Pancreas (tissue), 10 donors: Measurements from ENCODE around the gene CCR6. TPM values are rescaled to one million over a fixed set of nuclear protein-coding genes. Genes with fewer than 3 reads are reported as not detected.
"Not testable (repeated sequence)": the region's sequence is repeated elsewhere in the genome, so short reads cannot be mapped to it uniquely, and the experiment has no call there.

Experiments
- ATAC-seq, 4 donors: fragments of 200-7000 bp; cut with Tn5 transposase; one replicate each; pipeline versions ENCODE4 v1.8.0 to v1.9.1; 2020; ENCODE audit warnings: mild to moderate bottlenecking in 4 of 4, moderate library complexity in 4 of 4
- DNase-seq, 6 donors: peaks; one replicate each; pipeline ENCODE4 v3.0.0-alpha.2; 2020
- FAIRE-seq: peaks from 2 replicates; lab custom pipeline; 2012; peaks lifted over from hg19 to GRCh38; lab: Jason Lieb, UNC
- H3K27ac ChIP-seq, 4 donors: fragments of 200-600 bp; sonication (generic); 1 replicate in 3 of 4; 2 replicates in 1 of 4; pipeline versions ENCODE4 v1.5.0 to v1.8.0; 2020
- H3K27me3 ChIP-seq, 4 donors: fragments of 200-600 bp; one replicate each; pipeline ENCODE4 v1.8.0; 2021
- H3K36me3 ChIP-seq, 3 donors: fragments of 200-600 bp; sonication (generic) in 1 of 3; one replicate each; pipeline versions ENCODE4 v1.5.0 to v1.8.0; 2020 to 2021
- H3K4me1 ChIP-seq, 3 donors: fragments of 200-600 bp; one replicate each; pipeline ENCODE4 v1.8.0; 2021
- H3K4me3 ChIP-seq, 4 donors: fragments of 200-600 bp; sonication (generic) in 2 of 4; one replicate each; pipeline versions ENCODE4 v1.5.0 to v1.8.0; 2020 to 2021
- H3K9me3 ChIP-seq, 4 donors: fragments of 200-600 bp; one replicate each; pipeline ENCODE4 v1.8.0; 2021
- WGBS, 2 donors: extraction: QIAGEN DNeasy Blood & Tissue Kit; methylation state at CpG; one replicate each; pipeline ENCODE4 v1.1.7; 2013; 5-methylcytosine and 5-hydroxymethylcytosine counted together
- intact Hi-C, 3 donors: fragments of 100-400 bp; cut with DNase I; formaldehyde crosslinking; loops; one replicate each; pipeline versions ENCODE4 v1.11.1 to v1.14.2; 2022
- polyA plus RNA-seq, 2 donors: library from polyadenylated mRNA; stranded (reverse); fragments of 200-250 nt; gene quantifications; one replicate each; pipeline ENCODE4 v1.2.3, GENCODE V29; 2013
- total RNA-seq, 6 donors: library from RNA; stranded (reverse); fragmentation: NEBNext Ultra II Directional in 4 of 6; extraction: Animal tissue kit (Norgen Biotek cat#: 25700) in 4 of 6; gene quantifications; one replicate each; pipeline versions ENCODE4 v1.2.1 to v1.2.4, GENCODE V29; 2021 to 2023
- TF ChIP-seq, protein P1 (sequence below), 4 donors: fragments of 200-600 bp; sonication (generic) in 3 of 4; IDR thresholded peaks; one replicate each; pipeline versions ENCODE4 v1.5.0 to v1.8.0; 2021; ENCODE audit warnings: antibody characterized with exemption in 4 of 4
- donor health status: healthy with polysubstance abuse.
- donor health status: DM: no; HTN: no; CAD: no; lungs with moderate emphysema.
- donor health status: DM: no; HTN: no; CAD: no.
- donor health status: control.
- donor health status: control.
- donor health status: Bipolar disorder and iron deficiency.
- donor health status: DM: yes; HTN: yes; CAD: no.
- donor health status: DM: no; HTN: no; CAD: no.
- donor health status: DM: no; HTN: no; CAD: no.
- donor health status: DM: yes; HTN: yes; CAD: no.

Gene CCR6
- total and polyA plus RNA-seq, 8 donors = 0.08 to 0.31 (median 0.21) TPM; not detected in 5

DNA sequence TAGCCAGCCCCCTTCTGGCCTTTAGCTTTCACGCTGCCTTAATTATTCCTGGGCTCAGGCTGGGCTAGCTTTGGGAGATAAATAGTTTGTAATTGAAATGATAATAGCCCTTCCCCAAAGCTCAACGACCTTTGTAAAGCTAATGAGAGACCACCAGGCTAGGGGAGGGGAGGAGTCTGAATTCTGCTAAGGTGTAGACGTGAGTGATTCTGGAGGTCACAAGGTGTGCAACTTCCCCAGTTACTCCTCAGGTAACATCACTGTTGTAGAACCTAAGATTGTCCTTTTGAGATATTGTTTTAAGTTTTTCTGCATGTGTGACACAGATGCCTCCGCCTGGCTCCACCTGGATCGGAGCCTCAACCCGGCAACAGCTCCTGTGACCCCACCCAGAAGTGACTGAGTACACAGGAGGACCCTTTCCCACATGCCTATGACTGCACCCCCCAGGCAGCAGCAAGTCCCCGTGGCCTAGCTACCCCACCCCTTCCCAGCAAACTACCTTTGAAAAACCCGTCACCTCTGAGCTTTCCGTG is 40.6 kb downstream of the CCR6 start:
- no peaks in the 10 kb centered on the region for H3K4me1 ChIP-seq
- intact Hi-C loops = no loop called here
- FAIRE-seq = no peak
- no peak for DNase-seq
- TF ChIP-seq, protein P1, sequence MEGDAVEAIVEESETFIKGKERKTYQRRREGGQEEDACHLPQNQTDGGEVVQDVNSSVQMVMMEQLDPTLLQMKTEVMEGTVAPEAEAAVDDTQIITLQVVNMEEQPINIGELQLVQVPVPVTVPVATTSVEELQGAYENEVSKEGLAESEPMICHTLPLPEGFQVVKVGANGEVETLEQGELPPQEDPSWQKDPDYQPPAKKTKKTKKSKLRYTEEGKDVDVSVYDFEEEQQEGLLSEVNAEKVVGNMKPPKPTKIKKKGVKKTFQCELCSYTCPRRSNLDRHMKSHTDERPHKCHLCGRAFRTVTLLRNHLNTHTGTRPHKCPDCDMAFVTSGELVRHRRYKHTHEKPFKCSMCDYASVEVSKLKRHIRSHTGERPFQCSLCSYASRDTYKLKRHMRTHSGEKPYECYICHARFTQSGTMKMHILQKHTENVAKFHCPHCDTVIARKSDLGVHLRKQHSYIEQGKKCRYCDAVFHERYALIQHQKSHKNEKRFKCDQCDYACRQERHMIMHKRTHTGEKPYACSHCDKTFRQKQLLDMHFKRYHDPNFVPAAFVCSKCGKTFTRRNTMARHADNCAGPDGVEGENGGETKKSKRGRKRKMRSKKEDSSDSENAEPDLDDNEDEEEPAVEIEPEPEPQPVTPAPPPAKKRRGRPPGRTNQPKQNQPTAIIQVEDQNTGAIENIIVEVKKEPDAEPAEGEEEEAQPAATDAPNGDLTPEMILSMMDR (IDR thresholded peaks at IDR 0.05) = no peak
- H3K27ac ChIP-seq = no peak overlapping the region
- H3K9me3 ChIP-seq = no peaks in the 10 kb centered on the region
- WGBS, 2 donors = 73 to 74% methylated on average over 9 of the region's 9 CpGs
- no peaks in the 10 kb centered on the region for H3K36me3 ChIP-seq
- ATAC-seq = no peak
- no peaks in the 10 kb centered on the region for H3K27me3 ChIP-seq
- no peak overlapping the region for H3K4me3 ChIP-seq

DNA sequence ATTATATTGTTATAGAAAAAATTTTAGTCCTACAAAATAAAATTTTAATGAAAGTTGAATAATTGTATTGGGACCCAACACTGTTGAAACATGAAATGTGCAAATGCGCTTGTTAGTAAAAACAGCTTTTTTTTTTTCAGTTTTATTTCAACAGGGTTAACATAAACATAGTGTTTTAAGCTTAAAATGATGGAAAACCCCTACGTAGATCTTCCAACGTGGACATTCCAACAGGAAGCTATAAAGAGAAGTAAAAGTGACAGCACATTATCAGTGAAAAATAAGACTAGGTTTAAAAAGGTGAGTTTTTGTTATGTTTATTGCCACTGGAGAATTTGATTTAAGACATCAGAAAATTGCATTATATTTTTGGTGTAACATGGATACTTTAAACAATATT is 41.4 kb downstream of the CCR6 start:
- 65 to 76% methylated on average over 3 of the region's 3 CpGs for WGBS, 2 donors

DNA sequence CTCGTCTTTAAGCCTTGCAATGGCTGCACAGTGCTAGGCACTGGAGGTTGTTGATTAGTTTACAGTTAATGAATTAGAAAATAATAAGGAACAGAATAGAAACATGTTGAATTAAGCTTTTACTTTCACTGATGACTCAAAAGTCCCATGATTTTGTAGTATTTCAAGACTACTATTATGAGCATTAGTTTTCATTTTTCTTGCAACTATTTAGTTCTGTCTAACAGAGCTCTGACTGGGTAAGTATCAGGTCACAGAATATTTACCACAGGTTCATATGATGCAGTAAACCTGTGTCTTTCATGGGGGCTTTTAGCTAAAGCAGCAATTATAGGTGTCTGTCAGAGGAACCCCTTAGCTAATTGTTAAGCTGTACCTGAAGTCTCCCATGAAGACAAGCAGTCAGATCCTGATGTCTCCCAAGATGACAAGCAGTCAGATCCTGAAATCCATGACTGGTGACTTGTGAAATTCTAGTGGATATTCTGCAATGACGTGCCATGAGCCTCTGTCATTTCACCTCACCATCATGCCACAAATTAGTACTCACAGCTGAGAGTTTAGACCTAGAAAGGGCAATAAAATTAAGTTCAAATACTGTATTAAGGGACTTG is 43.1 kb downstream of the CCR6 start:
- no peak for DNase-seq
- no peak overlapping the region for H3K4me3 ChIP-seq
- H3K4me1 ChIP-seq = no peaks in the 10 kb centered on the region
- intact Hi-C loops = no loop called here
- whole genome bisulfite sequencing, 2 donors = 66 to 87% methylated on average over 2 of the region's 2 CpGs
- no peak for ATAC-seq
- FAIRE-seq = no peak
- TF ChIP-seq, protein P1 (IDR thresholded peaks at IDR 0.05) = no peak
- no peaks in the 10 kb centered on the region for H3K9me3 ChIP-seq
- no peaks in the 10 kb centered on the region for H3K36me3 ChIP-seq
- H3K27me3 ChIP-seq = no peaks in the 10 kb centered on the region
- H3K27ac ChIP-seq = no peak overlapping the region

More for the DNA sequence above, 41.4 kb downstream of the CCR6 start:
- no peak for DNase-seq
- TF ChIP-seq, protein P1 (IDR thresholded peaks at IDR 0.05) = no peak
- Histone ChIP-seq H3K4me3 (no peak overlapping the region), H3K27ac (no peak overlapping the region), H3K4me1 (no peaks in the 10 kb centered on the region), H3K36me3 (no peaks in the 10 kb centered on the region), H3K27me3 (no peaks in the 10 kb centered on the region), H3K9me3 (no peaks in the 10 kb centered on the region)
- FAIRE-seq = no peak
- intact Hi-C loops = no loop called here
- no peak for ATAC-seq

DNA sequence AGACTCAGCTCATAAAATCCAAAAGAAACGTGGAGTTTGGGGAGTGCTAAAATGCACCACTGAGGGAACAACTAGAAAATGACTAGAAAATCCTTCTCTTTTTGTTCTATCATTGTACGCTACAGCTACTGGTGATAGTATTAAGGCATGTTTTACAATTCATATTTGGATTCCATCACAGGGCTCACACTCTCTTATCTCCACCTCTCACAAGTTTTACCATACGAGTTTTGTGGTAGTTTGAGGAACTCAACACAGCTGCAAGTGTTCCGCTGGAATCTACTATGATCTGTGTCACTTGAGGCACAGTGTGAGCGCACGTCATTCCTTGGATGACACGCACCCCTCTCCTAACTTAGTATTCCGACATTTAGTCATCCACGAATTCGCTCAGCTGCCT is 44.8 kb downstream of the CCR6 start:
- H3K4me3 ChIP-seq, FAIRE-seq, ATAC-seq, H3K9me3 ChIP-seq, DNase-seq, intact Hi-C loops, H3K36me3 ChIP-seq, H3K27ac ChIP-seq, H3K27me3 ChIP-seq, H3K4me1 ChIP-seq: not testable (repeated sequence)
- WGBS, 2 donors = 84 to 85% methylated on average over 5 to 7 of the region's 10 CpGs

DNA sequence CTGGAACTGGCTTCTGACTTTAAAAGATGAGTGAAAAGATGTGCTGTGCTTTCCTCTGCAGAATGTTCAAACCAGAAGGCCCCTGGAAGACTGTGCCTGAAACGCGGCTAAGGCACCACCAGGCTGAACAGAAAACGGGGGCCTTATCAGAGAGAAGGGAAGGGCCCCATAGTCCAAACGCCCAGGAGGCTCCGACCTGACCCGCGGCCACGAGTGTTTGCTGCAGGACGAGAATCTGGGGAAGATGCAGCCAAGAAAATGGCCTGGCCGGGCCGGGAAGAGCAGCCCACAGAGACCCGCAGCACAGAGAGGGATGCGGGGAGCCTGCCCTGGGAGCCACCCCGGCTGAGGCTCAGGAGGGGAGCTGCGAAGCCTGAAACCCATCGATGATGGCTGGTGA is 45.4 kb downstream of the CCR6 start:
- DNase-seq, H3K27ac ChIP-seq, H3K9me3 ChIP-seq, intact Hi-C loops, H3K4me1 ChIP-seq, H3K27me3 ChIP-seq, H3K4me3 ChIP-seq, ATAC-seq, H3K36me3 ChIP-seq, FAIRE-seq: not testable (repeated sequence)
- 62 to 67% methylated on average over 11 to 13 of the region's 16 CpGs for WGBS, 2 donors

DNA sequence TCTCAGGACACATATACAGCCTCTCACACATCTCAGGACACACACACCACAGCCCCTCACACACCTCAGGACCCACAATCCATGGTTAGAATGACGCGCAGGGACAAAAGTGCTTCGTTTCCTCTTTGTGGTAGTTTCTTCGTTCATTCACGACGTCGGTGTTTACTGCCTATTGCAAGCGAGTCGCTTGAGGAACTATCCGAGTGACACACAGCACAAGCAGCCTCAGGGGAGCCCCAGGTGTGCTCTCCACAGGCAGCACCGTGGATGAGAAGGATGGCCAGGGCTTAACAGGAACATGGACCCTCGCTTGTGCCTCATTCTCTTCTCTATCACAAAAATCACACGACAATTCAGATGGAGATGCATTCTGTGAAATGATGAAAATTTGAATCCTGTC is 47.0 kb downstream of the CCR6 start:
- H3K27ac ChIP-seq, FAIRE-seq, intact Hi-C loops, DNase-seq, ATAC-seq, H3K36me3 ChIP-seq, H3K9me3 ChIP-seq, H3K27me3 ChIP-seq, H3K4me3 ChIP-seq, H3K4me1 ChIP-seq: not testable (repeated sequence)
- 49 to 63% methylated on average over 2 to 4 of the region's 13 CpGs for WGBS, 2 donors

DNA sequence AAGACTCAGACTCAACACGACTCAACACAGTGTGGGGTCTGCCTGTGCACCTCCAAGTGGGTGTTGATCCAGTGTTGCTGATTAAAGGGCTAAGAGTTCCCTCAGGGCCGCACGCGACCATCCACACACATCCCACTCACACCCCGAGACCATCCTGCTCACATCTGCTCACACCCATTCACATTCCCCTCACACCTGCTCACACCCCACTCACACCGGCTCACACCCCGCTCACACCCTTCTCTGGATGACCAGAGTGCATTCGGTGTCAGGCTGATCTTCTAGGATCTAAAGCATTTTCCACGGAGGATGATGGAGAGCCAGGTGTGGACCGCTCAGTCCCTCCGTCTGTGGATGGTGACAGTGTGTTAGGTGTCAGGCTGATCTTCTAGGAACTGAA is 48.4 kb downstream of the CCR6 start:
- H3K4me1 ChIP-seq, intact Hi-C loops, H3K36me3 ChIP-seq, ATAC-seq, DNase-seq, H3K9me3 ChIP-seq, FAIRE-seq, H3K4me3 ChIP-seq, H3K27ac ChIP-seq, H3K27me3 ChIP-seq: not testable (repeated sequence)
- 68 to 82% methylated on average over 11 of the region's 11 CpGs for WGBS, 2 donors

DNA sequence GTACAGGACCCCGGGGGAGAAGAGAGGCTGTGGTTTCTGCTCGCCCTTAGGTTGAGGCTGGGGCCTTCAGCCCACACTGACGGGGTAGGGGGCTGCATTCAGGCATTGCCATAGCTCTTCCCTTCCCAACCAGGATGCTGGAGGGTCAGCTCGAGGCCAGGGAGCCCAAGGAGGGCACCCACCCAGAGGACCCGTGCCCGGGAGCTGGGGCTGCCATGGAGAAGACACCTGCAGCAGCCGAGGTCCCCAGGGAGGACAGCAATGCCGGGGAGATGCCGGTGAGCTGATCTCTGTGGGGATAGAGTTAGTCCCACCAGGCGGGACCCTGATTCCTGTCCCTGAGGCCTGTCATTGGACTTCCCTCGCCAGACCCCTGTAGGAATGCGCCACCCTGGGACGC is 49.1 kb downstream of the CCR6 start:
- H3K4me1 ChIP-seq, FAIRE-seq, H3K4me3 ChIP-seq, H3K27me3 ChIP-seq, H3K9me3 ChIP-seq, H3K36me3 ChIP-seq, H3K27ac ChIP-seq, DNase-seq, intact Hi-C loops, ATAC-seq: not testable (repeated sequence)
- 64 to 75% methylated on average over 12 to 13 of the region's 13 CpGs for WGBS, 2 donors

DNA sequence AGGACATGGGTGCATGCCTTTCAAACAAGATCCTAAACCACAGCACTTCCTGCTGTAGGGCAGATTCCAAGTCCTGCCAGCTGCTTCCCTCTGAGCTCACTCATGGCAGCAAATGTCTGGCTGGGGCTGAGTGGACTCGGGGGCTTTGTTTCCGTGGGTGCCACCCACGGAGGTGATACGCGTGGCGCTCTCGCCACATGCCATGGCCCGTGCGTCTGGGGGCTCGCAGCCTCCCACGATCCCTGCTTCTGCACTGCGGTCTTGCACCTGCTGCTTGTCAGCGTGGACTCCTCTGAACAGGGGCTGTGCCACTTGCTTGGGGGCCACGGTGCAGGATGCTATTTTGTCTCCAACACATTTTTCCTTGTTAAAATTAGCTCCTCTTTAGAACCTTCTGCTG is 54.4 kb downstream of the CCR6 start:
- H3K4me1 ChIP-seq, intact Hi-C loops, DNase-seq: not testable (repeated sequence)

More for the DNA sequence above, 54.4 kb downstream of the CCR6 start:
- not testable (repeated sequence) for H3K27me3 ChIP-seq, H3K27ac ChIP-seq, FAIRE-seq, ATAC-seq, H3K9me3 ChIP-seq, H3K4me3 ChIP-seq, H3K36me3 ChIP-seq
- 73 to 88% methylated on average over 14 of the region's 14 CpGs for WGBS, 2 donors
